NCI-H1048 (cell line): ENCODE measurements around the gene SNRNP200.

Source experiments
- DNase-seq: peaks from one replicate; lab custom pipeline; 2025; lab: John Stamatoyannopoulos, UW

The SNRNP200 gene

DNA sequence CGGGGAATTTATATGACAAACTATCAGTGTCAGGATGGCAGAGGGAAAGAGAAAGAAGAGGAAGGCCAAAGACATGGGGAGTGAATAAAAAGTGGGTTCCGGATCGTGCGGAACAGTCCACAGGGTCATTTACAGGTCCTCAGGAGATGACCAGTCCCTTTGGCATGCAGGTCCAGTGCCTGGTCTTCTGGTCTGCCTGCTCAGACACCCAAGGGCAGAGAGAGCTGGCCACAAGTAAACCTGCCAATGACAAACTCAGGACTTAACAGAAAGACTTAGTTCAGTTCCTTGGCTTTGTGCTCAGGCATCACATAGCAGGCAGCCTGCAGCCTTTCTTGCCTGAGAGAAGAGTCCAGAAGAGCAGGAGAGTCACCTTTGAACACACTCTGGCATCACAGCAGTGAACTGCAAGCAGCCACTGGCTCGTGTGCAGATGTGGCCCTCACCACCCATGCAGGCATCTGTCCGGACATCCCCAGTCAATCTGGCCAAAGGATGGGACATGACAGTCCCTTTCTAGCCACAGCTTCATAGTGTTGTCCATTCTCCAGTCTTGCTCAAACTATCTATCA, 53.5 kb downstream of the SNRNP200 start:
- no peak for DNase-seq

GRCh38 chr2:96250188-96250587, 55.2 kb downstream of the SNRNP200 start:
- DNase-seq = no peak

GRCh38 chr2:96249654-96250053, 55.7 kb downstream of the SNRNP200 start:
- DNase-seq = no peak

- no peak for DNase-seq
Observed at GRCh38 chr2:96248624-96249023, 56.7 kb downstream of the SNRNP200 start.

DNA sequence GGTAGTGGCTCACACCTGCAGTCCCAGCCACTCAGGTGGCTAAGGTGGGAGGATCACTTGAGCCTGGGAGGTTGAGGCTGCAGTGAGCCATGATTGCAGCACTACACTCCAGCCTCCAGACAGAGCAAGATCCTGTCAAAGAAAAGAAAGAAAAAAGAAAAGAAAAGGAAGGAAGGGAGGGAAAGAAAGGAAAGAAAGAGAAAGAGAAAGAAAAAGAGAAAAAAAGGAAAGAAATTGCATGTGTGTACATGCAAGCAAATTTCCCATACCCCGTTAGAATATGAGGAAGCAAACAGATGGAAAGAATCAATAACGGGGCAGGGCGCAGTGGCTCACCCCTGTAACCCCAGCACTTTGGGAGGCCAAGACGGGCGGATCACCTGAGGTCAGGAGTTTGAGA, 57.5 kb downstream of the SNRNP200 start:
- no peak for DNase-seq

- no peak for DNase-seq
Observed at GRCh38 chr2:96247009-96247408, 58.3 kb downstream of the SNRNP200 start.

DNA sequence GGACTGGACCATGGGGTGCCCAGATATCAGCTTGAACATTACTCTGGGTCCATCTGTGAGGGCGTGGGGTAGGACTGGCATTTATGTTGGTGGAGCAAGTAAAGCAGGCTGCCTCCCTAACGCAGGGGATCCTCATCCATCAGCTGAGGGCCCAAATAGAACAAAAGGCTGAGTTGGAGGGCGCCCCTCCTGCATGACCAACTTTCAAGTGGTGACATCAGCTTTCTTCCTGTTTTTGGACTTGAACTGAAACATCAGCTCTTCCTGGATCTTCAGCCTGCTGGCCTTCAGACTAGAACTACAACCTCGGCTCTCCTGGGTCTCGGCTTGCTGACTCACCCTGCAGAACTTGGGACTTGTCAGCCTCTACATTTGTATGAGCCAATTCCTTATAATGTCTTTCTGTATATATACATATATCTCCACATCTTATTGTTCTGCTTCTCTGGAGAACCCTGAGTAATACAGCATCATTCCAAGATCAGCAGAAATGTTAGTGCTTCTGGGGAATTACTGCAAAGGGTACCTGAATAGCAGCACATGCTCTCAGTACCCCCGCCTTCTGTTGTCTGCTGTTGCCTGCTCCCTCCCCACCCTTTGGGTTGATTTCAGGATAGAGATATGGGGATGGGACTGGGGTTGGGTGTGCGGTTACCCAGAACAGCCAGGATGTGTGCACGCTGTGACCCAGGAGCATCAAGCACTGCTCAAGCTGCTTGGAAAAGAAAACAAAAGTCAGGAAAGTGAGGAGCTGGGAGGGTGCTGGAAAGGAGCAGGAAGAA, 59.5 kb downstream of the SNRNP200 start:
- no peak for DNase-seq

- no peak for DNase-seq
Observed at GRCh38 chr2:96243843-96244242, 61.5 kb downstream of the SNRNP200 start.

GRCh38 chr2:96241900-96242611, 63.3 kb downstream of the SNRNP200 start:
- DNase-seq = no peak

DNA sequence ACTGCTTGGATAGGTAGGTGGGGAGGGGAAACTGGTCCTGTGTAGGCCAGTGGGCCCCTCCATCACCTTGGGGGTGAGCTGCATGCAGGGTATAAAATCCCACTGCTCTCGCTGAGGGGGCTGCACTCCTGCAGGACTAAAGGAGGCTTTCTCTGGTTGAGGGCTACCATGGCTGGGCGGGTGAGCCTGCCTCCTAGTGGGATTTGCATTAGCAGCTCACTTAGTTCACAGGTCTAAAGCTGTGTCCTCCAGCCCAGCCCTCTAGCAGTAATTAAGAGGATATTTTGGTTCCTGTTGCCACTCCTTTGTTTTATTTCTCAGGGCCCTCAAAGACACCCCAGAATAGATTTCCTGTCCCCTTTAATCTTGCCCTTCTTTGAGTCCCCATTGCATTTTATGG, 64.1 kb downstream of the SNRNP200 start:
- no peak for DNase-seq

GRCh38 chr2:96240341-96241038, 64.9 kb downstream of the SNRNP200 start:
- DNase-seq = no peak

GRCh38 chr2:96239745-96240264, 65.5 kb downstream of the SNRNP200 start:
- no peak for DNase-seq

- no peak for DNase-seq
Observed at GRCh38 chr2:96239091-96239490, 66.3 kb downstream of the SNRNP200 start.

- no peak for DNase-seq
Observed at GRCh38 chr2:96238266-96238665, 67.1 kb downstream of the SNRNP200 start.

DNA sequence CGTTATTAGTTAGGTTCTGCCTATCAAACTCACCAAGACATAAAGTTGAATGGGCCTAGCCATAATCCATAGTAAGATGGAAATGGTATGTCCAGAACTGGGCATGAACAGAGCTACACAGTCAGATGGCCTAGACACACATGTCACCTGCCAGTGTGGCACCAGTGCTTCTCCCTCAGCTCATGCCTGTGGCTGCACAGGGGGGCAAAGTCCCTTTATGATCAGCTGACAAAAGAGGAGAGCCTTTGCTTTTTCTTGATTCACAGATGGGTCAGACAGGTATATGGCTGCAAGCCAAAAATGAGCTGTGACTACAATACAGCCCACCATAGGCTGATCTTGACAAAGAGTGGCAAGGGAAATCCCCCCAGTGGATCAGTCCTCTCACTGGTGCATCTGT, 68.5 kb downstream of the SNRNP200 start:
- no peak for DNase-seq

DNA sequence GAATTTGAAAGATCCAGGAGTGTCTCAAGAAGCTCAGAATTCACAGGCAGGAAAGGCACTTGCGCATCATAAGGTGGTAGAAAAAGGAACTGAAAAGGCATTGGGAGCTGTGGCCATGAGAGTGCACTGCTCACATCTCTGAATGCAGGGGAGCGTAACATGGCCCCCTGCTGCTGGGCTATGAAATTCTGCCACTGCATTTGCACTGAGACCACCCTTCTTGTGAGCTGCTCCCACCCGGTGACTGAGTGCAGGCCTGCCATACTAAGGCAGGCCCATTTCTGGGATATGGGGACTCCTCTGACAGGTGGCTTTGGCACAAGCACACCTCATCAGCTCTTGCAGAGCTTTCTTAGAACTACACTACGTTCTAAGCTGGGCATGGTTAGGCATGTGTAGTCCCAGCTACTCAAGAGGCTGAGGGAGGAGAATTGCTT, 71.4 kb downstream of the SNRNP200 start:
- DNase-seq = no peak

DNA sequence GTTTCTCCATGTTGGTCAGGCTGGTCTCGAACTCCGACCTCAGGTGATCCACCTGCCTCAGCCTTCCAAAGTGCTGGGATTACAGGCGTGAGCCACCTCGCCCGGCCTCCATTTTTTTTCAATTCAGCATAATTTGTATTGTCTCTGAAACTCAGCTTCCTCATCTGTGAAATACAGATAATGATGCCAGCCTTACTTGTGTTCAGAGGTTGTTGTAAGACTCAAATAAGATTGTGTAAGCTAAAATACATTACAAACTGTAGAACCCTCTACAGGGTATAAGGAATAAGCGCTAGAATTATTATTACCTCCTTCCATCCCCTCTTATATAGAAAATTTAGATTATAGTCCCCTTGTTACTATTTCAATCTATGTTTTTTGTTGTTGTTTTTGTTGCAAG, 71.9 kb downstream of the SNRNP200 start:
- DNase-seq = no peak

DNA sequence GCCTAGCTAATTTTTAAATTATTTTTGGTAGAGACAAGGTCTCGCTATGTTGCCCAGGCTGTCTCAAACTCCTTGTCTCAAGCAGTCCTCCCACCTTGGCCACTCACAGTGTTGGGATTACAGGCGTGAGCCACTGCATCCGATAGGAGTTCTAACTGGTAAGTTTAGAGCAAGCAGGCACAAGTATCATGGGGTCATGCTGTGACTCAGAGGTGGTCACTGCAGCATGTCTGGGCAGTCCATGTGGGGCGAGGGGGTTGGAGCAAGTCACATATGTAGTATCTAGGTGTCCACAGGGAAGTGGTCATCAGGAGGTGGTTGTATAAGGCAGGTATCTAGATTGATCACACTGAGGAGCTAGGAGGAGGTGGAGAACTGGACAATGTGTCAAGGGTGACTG, 74.0 kb downstream of the SNRNP200 start:
- DNase-seq = no peak

- no peak for DNase-seq
Observed at GRCh38 chr2:96225016-96225533, 80.3 kb downstream of the SNRNP200 start.
